ENCODE data around the gene CACNA1E.

Gene CACNA1E

DNA sequence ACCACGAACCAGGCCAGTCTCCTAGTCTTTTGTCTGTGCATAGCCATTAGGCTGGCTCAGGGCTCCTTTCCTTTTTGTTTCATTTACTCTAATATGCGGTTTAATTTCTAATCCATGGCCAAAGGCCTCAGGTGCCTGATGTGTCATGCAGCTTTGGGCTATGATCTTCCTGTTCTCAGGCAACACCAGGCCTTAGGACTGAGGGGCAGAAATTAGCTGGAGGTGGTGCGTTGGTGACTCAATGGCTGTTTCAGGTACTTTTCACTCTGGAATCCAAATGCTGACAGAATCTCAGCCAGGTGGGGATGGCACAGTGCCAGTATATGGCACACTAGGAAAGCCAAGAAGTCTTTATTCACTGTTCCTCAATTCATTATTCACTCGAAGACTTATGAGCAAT, 105.3 kb downstream of the CACNA1E start:
- DNase-seq, result no peak

DNA sequence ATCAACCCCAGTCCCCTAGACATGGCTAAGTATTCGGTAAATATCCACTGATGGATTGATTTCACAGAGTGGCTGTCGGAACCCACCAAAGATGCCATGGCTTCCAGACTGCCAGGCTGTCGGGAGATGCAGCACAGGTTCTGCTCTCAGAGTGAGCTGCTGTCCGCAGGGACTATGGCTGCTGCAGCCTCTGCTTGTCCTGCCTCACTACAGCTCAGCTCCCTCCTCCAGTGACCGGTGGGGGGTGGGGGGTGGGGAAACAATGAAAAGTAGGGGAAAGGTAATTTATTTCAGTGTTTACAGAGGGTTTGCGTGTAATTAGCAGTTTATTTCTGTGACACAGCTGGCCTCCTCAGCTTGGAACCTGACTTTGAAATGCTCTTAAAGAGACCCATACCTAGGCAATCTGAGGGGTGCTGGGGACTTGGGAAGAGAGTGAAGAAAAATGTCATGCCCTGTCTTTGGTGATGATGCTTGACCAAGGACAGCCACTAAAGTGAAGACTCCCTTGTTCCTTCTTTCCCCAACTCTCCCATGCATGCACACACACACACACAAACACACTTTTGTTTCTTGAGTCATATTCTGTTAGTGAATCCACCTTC, 109.0 kb downstream of the CACNA1E start:
- no peak for DNase-seq

DNA sequence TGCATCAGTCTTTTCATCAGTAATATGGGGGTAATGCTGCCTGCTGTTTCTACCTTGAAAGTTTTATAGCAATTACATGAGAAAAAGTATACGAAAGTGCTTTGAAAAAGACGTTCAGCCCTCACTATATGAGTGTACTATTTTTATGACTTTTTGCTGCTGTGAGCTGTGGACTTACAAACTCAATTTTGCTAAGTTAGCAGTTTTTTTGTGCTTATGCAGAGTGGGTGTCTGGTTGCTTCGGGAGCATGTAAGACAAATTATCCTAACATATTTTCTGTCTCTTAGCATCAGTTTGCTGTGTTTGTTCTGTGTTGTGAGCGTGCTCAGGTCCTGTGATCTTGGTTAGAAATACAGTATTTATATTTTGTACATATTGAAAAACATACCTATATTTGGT, 109.7 kb downstream of the CACNA1E start:
- DNase-seq, result no peak

DNA sequence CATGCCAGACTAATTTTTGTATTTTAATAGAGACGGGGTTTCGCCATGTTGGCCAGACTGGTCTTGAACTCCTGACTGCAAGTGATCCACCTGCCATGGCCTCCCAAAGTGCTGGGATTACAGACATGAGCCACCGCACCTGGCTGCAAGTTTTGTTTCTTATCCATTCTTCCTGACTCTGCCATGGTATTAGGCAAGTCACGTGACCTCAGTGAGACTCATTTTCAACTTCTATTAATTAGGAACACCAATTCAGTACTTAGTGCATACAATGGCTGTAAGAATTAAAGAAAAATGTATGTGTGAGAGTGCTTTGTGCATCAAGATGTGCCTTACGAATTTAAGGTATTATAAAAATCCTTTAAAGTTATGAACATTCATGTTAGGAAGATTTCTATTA, 111.2 kb downstream of the CACNA1E start:
- DNase-seq, result no peak

DNA sequence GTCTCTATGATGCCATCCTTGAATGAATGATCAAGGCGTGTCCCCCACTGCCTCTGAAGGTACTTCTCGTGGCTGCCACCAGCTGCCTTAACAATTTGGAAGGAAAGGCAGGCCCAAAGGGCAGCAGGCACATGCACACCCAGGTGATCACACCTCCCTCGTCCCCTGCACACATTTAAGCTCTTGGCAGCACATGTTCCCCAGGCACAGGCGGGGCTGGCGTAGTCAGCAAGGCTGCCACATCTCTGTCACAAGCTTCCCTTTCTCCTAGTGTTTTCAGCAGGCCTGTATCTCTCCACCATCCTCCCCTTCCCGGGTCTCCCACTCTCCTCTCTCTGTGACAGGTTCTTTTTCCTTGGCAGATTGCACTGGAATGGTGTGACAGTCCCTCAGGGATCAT, 111.9 kb downstream of the CACNA1E start:
- DNase-seq, result no peak

DNA sequence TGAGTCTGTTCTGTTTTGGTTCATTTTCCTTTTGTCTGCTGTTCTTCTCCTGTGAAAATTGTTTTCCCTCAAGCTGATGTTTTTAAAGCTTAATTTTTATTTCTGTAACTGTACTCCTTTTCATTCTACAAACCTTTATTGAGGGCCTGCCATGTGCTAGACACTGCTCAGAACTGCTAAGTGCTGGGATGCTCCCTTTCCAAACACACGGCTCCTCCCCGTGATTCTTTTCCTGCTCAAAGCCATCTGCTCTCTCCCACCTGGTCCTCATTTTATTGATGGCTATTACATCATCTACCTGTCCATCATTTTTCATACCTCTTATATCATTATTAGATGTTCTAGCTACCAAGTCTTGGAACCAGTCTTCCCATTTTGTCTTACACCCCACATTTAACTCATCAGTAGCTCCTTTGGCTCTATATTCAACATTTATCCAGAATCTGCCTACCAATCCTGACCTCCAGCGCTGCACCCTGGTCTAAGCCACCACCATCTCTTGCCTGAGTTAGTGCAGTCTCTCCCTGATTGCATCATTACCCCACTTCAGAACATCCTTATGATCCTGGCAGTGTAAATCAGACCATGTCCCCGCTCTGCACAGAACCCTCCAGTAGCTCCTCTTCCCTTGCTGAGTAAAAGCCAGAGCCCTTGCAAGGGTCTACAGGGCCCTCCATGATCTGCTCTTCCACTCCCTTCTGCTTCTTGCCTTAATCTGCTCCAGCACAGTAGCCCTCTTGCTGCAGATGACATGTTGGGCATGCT, 118.1 kb downstream of the CACNA1E start:
- DNase-seq, result no peak

DNA sequence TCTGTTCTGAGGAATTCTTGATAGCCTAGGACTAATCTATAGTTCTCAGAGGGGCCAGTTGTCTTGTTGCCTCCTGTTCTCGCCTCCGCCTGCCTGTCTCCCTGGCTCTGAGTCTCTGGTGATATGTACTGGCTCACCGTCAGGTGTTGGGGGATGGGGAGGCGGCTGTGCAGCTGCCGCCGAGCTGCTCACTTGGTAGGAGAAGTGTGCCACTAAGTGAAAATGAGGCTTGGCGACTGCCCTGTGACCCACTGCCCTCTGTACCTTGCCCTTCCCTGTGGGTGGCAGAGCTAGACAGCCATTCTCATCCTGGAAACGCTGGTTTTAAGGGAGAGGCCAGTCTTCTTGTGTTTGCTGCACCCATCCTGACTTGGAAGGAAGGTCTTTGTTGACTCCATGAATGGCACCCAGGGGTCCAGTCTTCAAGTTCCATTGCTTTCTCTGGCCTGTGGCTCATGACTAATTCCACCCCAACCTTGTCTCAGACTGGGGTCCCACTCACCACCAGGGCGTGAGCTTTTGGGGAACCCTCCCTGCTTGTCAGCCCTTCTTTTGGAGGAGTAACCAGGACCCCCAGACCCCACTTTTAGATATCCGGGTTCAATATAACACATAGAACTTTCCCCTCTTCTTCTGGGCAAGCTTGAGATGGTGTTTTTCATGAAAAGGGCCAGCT, 120.6 kb downstream of the CACNA1E start:
- DNase-seq, result no peak

DNA sequence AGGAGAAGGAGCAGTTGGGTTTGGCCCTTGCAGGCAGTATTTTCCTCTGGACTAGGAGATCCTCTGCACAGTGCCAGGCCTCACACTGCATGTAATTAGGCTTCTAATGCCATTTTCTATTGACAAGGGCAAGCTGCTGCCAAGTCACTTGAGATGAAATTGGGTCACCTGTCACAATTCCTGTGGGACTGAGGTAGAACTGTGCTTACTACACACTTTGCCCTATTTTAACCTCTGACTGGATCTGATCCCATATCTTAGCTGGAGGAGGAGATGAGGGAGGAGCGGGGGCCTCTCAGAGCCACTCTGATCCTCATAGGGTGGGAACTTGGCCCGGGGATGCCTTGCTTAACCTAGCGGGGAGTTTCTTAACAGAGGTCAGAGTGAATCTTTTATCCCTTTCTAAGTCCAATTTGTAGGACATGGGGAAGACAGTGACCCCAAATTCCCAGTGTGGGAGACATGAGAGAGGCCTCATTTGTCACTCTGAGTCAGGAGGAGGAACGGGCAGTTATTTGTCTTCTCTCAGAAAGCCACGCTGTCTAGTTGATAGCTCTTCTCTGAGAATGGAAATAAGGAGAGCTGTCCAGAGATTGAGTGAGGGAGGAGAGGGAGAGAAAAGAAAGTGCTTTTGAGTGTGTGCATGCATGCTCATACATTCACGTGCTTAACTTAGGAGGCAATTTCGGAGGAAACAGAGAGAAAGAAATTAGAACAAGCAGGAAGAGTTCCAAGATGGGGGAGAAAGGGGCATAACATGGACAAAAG, 121.3 kb downstream of the CACNA1E start:
- no peak for DNase-seq

DNA sequence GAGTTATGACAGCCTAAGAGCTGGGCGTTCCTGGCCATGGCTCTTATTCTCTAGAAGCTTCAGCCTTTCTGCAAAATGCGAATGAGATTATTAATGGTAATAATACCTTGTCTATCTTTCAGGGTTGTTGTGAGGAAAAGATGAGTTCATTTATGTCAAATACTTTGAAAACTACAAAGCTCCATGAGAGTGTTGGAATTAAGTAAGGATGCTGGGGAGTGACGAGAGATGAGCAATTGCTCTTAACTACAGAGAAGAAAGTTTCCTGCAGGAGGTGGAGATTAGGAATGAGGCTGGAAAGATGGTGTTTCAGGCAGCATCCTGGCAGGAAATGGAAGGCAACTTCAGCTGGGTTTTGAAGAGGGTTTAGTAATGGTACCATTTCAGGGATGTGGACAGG, 124.2 kb downstream of the CACNA1E start:
- no peak for DNase-seq

DNA sequence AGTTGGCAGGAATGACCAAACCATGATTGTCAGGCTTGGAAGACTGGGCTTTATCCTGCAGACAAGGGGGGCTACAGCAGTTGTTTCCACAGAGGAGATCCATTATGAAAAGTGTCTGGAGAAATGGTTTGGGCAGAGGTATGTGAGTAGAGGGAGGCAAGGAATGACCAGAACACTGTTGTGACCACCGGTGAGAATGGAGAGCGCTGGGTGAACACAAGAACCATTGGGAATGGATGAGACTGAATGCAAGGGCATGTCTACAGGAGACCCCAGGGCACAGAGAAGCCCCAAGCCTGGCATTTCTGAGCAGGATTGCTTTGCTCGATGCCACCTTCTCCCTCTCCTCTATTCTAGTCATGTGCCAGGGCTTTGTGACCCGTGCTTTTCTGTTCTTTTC, 125.1 kb downstream of the CACNA1E start:
- no peak for DNase-seq

DNA sequence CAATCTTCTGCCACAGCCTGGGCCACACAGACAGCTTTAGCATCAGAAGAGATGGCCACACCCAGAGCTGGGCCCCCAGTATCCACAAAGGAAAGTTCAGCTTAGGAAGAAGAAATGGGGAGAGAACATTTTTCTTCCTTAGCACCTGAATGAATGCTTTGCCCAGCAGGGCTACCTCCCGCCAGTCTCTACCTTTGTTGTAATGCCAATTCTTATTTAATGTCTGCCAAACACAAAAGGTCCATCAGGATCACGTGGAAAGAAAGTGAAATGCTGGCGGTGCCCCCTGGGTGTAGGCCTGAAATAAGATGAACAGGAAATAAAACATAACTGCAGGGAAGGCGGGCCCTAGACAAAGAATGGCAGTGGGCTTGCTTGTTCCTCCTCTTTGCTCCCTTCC, 125.6 kb downstream of the CACNA1E start:
- DNase-seq, result no peak

DNA sequence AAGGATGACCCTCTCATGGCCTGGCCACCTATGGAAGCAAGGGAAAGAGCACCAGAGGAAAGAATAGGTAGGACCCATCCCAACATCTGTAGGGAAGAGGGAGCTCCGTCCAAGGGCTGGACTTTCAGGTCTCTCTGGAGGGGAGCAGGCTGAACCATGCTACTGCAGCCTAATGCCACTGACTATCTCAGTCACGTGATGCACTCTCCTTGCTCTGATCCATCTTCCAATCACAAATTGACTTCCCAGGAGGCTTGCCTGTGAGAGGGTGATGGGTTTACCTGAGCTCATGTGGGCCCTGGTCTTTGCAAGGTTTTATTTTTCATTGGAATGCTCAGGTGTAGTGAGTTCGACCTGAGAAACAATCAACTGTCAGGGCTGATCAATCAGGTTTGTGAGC, 128.8 kb downstream of the CACNA1E start:
- no peak for DNase-seq

DNA sequence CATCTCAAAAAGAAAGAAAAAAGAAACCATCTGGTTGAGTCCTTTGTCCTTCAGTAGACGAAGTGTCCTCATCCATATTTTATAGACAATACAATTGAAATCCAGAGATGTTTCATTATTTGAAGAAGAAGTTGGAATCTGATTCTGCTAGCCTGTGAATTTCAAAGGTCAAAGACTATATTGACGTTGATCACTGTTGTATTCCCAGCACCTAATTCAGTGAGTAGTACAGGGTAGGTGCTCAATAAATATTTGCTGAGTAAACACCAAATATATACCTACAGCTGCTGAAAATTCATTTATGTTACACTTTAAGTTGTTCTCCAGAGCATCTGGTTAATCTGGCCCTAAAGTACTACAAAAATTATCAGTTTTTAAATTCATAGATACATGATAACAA, 135.2 kb downstream of the CACNA1E start:
- no peak for DNase-seq

DNA sequence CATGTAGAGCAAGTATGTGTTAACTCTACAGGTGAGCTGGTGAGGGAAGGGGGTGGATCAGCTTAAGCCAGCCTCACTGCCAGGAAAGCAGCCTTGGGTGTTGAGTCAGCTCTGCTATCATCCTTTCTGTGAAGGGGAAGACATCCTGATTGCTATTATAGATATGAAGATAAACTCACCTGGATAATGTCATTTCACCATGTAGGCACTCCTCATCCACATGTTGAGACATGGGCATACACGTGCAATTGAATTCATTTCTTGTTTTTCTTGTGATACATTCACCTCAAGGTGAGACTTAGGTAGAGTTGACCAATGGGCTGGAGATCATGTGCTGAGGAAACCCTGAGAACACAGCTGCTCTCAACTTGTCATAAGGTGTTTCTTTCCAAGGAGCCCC, 136.9 kb downstream of the CACNA1E start:
- no peak for DNase-seq

DNA sequence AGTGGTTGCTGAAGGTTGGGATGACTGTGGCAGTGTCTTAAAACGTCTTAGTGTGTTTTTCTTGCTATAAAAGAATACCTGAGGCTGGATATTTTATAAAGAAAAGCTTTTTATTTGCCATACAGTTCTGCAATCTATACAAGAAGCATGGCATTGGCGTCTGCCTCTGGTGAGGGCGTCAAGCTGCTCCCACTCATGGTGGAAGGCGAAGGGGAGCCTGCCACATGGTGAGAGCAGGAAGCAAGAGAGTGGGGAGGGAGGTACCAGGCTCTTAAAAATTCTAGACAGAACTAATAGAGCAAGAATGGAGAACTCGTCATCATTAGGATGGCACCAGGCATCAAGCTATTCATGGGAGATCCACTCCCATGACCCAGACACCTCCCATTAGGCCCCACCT, 140.5 kb downstream of the CACNA1E start:
- DNase-seq, result no peak

DNA sequence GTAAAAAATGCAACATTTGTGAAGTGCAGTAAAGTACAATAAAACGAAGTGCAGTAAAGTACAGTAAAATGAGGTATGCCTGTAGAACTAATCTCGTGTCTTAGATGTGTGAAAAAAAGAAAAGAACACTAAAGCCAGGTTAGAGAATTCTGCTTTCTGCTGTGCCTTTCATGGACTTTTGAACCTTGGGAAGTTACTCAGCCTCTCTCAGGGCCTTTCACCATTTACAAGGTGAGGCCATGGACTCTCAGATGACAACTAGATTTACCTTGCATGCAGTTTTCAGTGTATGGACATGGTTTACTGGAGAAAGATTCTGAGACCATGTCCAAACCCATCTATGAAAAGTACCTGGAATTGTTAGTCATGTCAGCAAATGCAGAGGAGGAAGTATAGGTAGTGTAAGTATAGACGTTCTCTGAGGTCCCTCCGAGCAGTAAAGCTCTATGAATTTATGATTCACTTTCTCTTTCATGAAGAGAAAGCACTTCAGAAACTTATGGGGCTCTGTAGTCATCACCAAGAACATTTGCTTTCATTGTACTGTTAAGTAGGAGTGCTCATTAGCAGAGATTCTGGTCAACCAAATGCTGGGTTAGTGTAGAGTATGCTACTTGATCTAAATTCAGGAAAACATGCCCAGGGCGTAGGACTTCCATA, 143.1 kb downstream of the CACNA1E start:
- no peak for DNase-seq

DNA sequence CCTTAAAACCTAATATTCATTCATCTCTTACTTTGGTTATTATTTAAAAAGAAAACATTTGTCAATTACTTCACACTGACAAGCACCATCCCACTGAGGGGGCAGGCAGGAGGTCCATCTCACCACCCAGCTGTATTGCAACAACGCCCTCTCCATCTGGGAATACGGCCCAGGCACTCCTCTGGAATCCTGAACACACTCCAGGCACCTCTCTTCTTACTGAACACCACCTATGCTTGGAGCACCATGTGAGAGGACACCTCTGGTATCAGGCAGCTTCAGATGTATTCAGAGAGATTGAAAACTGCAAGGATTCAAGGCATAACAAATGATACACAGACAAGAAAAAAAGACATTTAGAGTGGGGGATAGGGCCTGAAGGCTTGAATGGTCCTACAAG, 147.1 kb downstream of the CACNA1E start:
- no peak for DNase-seq

DNA sequence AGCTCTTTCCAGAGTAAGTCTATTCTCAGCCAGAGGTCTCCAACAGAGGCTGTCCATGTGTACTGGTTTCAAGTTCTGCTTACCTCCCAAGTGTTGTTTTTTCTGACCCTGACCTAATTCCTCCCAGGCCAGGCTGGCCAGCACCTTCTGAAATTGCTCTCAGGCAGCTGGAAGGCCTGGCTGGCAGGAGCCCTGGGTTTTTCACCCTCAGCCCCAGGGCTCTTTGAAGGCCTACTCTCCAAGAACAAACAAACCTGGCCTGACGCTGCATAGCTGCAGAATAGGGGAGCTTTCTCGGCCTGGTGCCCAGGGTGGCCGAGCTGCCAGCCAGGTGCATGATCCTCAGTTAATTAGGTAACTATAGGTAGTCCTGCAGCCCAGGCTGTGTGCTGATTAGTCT, 147.5 kb downstream of the CACNA1E start:
- DNase-seq, result no peak

DNA sequence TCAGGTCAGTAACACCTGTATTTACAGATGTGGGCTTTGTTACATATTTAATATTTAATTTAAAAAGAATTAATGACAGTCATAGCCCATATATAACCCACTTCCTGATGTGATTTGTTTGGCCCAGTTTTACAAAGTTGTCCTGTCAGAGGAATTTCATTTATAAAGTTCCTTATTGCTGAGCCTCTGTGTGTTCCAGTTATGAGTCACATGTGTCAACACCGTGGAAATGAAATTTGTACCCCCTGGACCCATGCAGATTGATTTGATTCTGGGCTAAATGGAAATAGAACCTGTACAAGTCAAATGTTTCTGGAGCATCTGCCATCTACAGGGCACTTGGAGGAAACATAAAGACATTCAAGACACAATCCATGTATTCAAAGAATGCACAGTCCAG, 149.2 kb downstream of the CACNA1E start:
- DNase-seq, result no peak

DNA sequence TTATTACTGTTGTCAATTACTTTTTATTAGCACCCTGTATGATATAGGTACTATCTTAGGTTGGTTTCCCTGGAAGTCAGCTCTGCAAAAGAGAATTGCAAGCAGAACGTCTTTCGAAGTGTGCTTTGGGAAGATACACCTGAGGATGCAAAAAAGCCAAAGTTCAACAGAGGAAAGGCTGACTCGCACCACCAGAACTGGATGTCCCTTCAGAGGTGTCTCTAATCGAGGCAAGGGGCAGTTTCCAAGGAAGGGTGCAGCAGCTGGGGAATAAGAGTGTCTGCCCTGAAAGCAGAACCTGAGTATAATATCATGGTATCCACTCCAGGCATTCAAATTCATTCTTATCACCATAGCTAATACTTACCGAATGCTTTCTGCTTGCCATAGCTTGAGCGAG, 149.6 kb downstream of the CACNA1E start:
- DNase-seq, result no peak

DNA sequence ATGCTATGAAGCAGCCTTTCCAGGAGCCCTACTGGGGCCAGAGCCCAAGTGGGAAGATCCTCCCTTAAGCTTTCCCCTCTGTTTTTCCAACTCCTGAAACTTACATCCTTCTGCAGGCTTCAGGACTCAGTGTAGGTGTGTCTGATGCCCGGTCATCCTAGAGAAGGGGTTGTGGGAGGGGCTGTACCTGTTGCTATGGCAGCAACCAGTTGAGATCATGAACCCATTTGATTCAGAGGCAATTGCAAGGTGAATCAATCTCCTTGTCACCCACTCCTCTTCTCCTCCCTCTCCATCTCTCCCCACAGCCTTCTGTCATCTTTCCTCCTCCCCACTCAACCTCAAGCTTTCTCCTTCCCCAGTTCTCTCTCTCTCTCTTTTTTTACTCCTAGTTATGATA, 151.8 kb downstream of the CACNA1E start:
- no peak for DNase-seq

DNA sequence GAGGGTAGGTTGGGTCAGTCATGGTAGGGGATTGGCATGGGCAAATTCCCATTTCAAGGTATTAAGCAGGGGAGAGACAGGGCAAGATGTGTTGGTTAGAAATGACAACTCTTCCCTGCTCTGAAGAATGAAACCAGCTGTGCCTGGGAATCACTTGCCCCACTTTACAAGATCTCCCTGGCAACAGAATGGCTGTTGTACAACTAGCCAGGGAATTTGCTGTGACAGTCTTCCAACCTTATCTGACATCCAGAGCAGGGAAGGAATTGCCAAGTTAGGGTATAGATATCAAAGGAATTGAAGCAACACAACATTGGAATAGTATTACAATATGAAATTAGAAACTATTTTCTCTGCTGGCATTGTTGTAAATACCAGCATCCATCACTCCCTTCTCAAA, 154.7 kb downstream of the CACNA1E start:
- no peak for DNase-seq

DNA sequence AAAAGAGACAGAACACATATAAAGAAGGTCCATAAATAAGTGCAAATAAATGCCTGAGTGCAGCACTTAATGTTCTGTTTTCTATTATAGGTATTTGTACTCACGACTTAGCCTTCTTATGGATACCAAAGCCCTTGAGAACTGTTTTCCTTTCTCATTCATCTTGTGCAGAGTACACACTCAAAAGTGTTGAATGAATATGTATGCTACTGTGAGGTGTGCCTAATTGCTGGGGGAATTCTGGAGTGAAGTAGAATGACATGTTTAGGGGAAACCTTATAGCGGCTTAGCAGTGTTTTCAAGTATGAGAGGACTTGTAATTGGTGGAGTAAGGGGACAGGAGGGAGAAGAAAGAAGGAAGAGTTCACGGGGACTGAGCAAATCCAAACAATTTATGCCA, 157.6 kb downstream of the CACNA1E start:
- no peak for DNase-seq
